Fibroblast of lung (primary cell): ENCODE measurements around the gene SEC14L6. TPM values are rescaled to one million over a fixed set of nuclear protein-coding genes. Genes with fewer than 3 reads are reported as not detected.

ENCODE experiments used
- DNase-seq, 2 donors: peaks; one replicate each; pipeline versions ENCODE4 v3.0.0 to v3.0.0-alpha.2; 2010; ENCODE audit warnings: low read depth in 2 of 2
- H2AFZ ChIP-seq: 2 replicates; pipeline ENCODE4 v1.5.1; 2012; ENCODE audit warnings: low read length, control low read depth, inconsistent platforms
- H3K27ac ChIP-seq: 2 replicates; pipeline ENCODE4 v1.5.1; 2011; ENCODE audit warnings: low read length, control low read depth; ENCODE audit not compliant: insufficient read depth
- H3K27me3 ChIP-seq: 2 replicates; pipeline ENCODE4 v1.5.1; 2011; ENCODE audit warnings: mild to moderate bottlenecking, low read length; ENCODE audit not compliant: control insufficient read depth, insufficient read depth
- H3K36me3 ChIP-seq: 2 replicates; pipeline ENCODE4 v1.5.1; 2011; ENCODE audit warnings: low read length; ENCODE audit not compliant: control insufficient read depth, insufficient read depth
- H3K4me1 ChIP-seq: 2 replicates; pipeline ENCODE4 v1.5.1; 2011; ENCODE audit warnings: low read length; ENCODE audit not compliant: control insufficient read depth, insufficient read depth; ENCODE audit errors: extremely low read depth
- H3K4me2 ChIP-seq: 2 replicates; pipeline ENCODE4 v1.5.1; 2011; ENCODE audit warnings: low read length, control low read depth; ENCODE audit not compliant: insufficient read depth; ENCODE audit errors: extremely low read depth
- H3K4me3 ChIP-seq, 4 experiments: fragments of 200-600 bp in 1 of 4; sonication (generic) in 1 of 4; replicated peaks in 1 of 4; 2 replicates each; pipeline ENCODE4 v1.5.1; 2011 to 2016; ENCODE audit warnings: low read length in 4 of 4, low read depth in 3 of 4, mild to moderate bottlenecking in 3 of 4, control low read depth in 2 of 4, inconsistent platforms in 1 of 4, mixed read lengths in 1 of 4; ENCODE audit not compliant: insufficient read depth in 1 of 4; ENCODE audit errors: control extremely low read depth in 1 of 4
- H3K79me2 ChIP-seq: 2 replicates; pipeline ENCODE4 v1.5.1; 2012; ENCODE audit warnings: mild to moderate bottlenecking, low read length, inconsistent platforms; ENCODE audit not compliant: control insufficient read depth, insufficient read depth
- H3K9ac ChIP-seq: 2 replicates; pipeline ENCODE4 v1.5.1; 2011; ENCODE audit warnings: mild to moderate bottlenecking, low read length, control low read depth; ENCODE audit not compliant: insufficient read depth
- H3K9me3 ChIP-seq: 2 replicates; pipeline ENCODE4 v1.5.1; 2012; ENCODE audit warnings: low read depth, low read length; ENCODE audit not compliant: control insufficient read depth, insufficient read depth
- H4K20me1 ChIP-seq: 2 replicates; pipeline ENCODE4 v1.5.1; 2011; ENCODE audit warnings: low read length; ENCODE audit not compliant: control insufficient read depth, insufficient read depth; ENCODE audit errors: extremely low read depth
- EZH2 ChIP-seq: IDR thresholded peaks from 2 replicates; pipeline ENCODE4 v1.5.1; 2012; ENCODE audit warnings: low read length, control low read depth, mild to moderate bottlenecking; ENCODE audit errors: missing control alignments
- polyA plus RNA-seq, 2 donors: library from polyadenylated mRNA; depleted of rRNA in 1 of 2; stranded (reverse) in 1 of 2; unstranded in 1 of 2; fragments of >200 nt; gene quantifications; 2 replicates each; pipeline ENCODE4 v1.2.1, GENCODE V29; 2011 to 2012; ENCODE audit warnings: missing spikeins in 1 of 2
- total RNA-seq: library from RNA; depleted of rRNA; stranded (reverse); fragments of >200 nt; gene quantifications from 2 replicates; pipeline ENCODE4 v1.2.1, GENCODE V29; 2014
- TF ChIP-seq, protein P1 (sequence below), 2 donors: IDR thresholded peaks in 1 of 2; conservative IDR thresholded peaks in 1 of 2; 1 replicate in 1 of 2; 2 replicates in 1 of 2; pipeline ENCODE4 v1.5.1; 2011 to 2012; ENCODE audit warnings: low read length in 2 of 2, control low read depth in 1 of 2, inconsistent platforms in 1 of 2, low read depth in 1 of 2, mild to moderate bottlenecking in 1 of 2

The SEC14L6 gene
- total and polyA plus RNA-seq, 2 donors (not counting 1 experiment from before 2014, with no cell fraction given) = 0.12 to 0.66 TPM

GRCh38 chr22:30513462-30513861 lies 33.1 kb downstream of the SEC14L6 start:
- Histone ChIP-seq H3K27ac (no peak overlapping the region), H3K9ac (no peak overlapping the region), H3K9me3 (no peaks in the 10 kb centered on the region), H3K79me2 (no peaks in the 10 kb centered on the region), H3K4me1 (no peaks in the 10 kb centered on the region), H3K27me3 (peaks cover 4% of the 10 kb centered on the region), H3K36me3 (no peaks in the 10 kb centered on the region), H2AFZ (no peak overlapping the region), H3K4me2 (no peak overlapping the region), H3K4me3 (no peak overlapping the region), H4K20me1 (no peaks in the 10 kb centered on the region)
- DNase-seq = no peak
- TF ChIP-seq EZH2 = no peak
- TF ChIP-seq, protein P1, sequence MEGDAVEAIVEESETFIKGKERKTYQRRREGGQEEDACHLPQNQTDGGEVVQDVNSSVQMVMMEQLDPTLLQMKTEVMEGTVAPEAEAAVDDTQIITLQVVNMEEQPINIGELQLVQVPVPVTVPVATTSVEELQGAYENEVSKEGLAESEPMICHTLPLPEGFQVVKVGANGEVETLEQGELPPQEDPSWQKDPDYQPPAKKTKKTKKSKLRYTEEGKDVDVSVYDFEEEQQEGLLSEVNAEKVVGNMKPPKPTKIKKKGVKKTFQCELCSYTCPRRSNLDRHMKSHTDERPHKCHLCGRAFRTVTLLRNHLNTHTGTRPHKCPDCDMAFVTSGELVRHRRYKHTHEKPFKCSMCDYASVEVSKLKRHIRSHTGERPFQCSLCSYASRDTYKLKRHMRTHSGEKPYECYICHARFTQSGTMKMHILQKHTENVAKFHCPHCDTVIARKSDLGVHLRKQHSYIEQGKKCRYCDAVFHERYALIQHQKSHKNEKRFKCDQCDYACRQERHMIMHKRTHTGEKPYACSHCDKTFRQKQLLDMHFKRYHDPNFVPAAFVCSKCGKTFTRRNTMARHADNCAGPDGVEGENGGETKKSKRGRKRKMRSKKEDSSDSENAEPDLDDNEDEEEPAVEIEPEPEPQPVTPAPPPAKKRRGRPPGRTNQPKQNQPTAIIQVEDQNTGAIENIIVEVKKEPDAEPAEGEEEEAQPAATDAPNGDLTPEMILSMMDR (conservative IDR thresholded peaks at IDR 0.05 in 1 of 2, IDR thresholded peaks at IDR 0.05 in 1 of 2; ENCODE audit: low read depth in 1 of 2, low read length in 2 of 2) = no peak

GRCh38 chr22:30511911-30512310 lies 34.6 kb downstream of the SEC14L6 start:
- Histone ChIP-seq H3K4me3 (no peak overlapping the region), H3K36me3 (no peaks in the 10 kb centered on the region), H3K79me2 (no peaks in the 10 kb centered on the region), H4K20me1 (no peaks in the 10 kb centered on the region), H3K27ac (no peak overlapping the region), H3K9me3 (no peaks in the 10 kb centered on the region), H2AFZ (no peak overlapping the region), H3K4me2 (no peak overlapping the region), H3K4me1 (no peaks in the 10 kb centered on the region), H3K9ac (no peak overlapping the region), H3K27me3 (peaks cover 4% of the 10 kb centered on the region)
- TF ChIP-seq, protein P1 (conservative IDR thresholded peaks at IDR 0.05 in 1 of 2, IDR thresholded peaks at IDR 0.05 in 1 of 2; ENCODE audit: low read depth in 1 of 2, low read length in 2 of 2) = no peak
- no peak for TF ChIP-seq EZH2
- no peak for DNase-seq

- DNase-seq = no peak
- Histone ChIP-seq H3K4me3 (no peak overlapping the region), H2AFZ (no peak overlapping the region), H3K9ac (no peak overlapping the region), H3K36me3 (no peaks in the 10 kb centered on the region), H3K4me1 (no peaks in the 10 kb centered on the region), H3K4me2 (no peak overlapping the region), H3K9me3 (no peaks in the 10 kb centered on the region), H3K27me3 (peaks cover 4% of the 10 kb centered on the region), H4K20me1 (no peaks in the 10 kb centered on the region), H3K79me2 (no peaks in the 10 kb centered on the region), H3K27ac (no peak overlapping the region)
- TF ChIP-seq, protein P1 (conservative IDR thresholded peaks at IDR 0.05 in 1 of 2, IDR thresholded peaks at IDR 0.05 in 1 of 2; ENCODE audit: low read depth in 1 of 2, low read length in 2 of 2) = no peak
- no peak for TF ChIP-seq EZH2
These were observed 35.4 kb downstream of the SEC14L6 start for GRCh38 chr22:30511109-30511508.
